HG02840 (cell line): Measurements from ENCODE around the gene TESK2.

ENCODE experiments used
- ATAC-seq: cut with Tn5 transposase; IDR thresholded peaks from one replicate; pipeline ENCODE4 v1.9.1; 2021; ENCODE audit warnings: mild to moderate bottlenecking, moderate library complexity, moderate number of reproducible peaks; ENCODE audit not compliant: unreplicated experiment, low FRiP score

TESK2 gene

DNA sequence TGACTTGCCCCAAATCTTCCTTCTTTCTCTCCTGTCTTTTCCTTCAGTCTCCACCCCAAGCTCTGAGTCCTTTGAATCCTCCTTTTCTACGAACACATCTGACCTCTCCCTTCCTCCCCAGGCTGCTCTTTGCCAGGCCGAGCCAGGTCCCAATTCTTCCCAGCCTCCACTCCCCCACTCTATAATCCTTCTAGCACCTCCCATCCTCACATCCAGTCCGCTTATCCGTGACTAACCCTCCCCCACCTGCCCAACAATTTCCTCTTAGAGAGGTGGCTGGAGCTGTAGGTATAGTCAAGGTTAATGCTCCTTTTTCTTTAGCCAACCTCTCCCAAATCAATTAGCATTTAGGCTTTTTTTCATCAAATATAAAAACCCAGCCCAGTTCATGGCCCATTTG lies 173.8 kb downstream of the TESK2 start:
- no peak for ATAC-seq

DNA sequence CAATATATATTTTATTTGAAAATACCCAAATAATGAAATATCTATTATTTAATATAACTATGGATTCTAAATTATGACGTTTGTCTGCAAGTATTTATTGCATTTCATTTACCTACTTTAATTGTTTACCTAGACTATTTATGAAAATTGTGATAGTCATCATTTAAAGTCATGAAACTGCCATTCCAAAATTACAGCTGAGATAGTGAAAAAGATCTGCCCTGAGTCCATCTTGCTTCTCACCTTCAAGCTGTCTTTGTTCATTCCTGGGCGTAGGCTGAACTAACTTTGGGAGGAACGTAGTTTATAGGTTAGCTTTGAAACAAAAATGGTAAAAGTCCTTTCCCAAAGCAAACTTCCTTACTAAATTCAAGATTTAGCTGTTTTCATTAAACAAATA lies 176.7 kb downstream of the TESK2 start:
- ATAC-seq: no peak

DNA sequence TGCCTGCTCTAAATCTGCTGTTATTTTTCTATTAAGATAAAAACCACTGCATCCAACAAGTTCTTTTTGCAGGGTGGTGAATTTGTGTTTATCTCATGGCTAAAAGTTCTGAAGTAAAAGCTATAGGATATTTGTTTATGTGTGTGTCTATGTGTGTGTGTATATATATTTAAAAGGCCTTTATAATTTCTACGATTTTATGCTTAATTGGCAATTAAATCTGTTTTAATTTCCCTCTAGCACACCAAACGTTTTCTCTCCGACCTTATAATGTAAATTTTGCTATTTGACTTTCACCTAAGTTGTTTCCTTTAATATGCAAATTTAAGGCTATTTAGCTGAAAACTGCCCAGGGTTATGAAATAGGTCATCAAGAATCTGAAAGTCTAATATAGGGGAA lies 184.1 kb downstream of the TESK2 start:
- ATAC-seq: no peak

- no peak for ATAC-seq
Measured at GRCh38 chr1:45306319-45306718, 184.6 kb downstream of the TESK2 start.

- no peak for ATAC-seq
Measured at GRCh38 chr1:45305231-45305630, 185.7 kb downstream of the TESK2 start.

DNA sequence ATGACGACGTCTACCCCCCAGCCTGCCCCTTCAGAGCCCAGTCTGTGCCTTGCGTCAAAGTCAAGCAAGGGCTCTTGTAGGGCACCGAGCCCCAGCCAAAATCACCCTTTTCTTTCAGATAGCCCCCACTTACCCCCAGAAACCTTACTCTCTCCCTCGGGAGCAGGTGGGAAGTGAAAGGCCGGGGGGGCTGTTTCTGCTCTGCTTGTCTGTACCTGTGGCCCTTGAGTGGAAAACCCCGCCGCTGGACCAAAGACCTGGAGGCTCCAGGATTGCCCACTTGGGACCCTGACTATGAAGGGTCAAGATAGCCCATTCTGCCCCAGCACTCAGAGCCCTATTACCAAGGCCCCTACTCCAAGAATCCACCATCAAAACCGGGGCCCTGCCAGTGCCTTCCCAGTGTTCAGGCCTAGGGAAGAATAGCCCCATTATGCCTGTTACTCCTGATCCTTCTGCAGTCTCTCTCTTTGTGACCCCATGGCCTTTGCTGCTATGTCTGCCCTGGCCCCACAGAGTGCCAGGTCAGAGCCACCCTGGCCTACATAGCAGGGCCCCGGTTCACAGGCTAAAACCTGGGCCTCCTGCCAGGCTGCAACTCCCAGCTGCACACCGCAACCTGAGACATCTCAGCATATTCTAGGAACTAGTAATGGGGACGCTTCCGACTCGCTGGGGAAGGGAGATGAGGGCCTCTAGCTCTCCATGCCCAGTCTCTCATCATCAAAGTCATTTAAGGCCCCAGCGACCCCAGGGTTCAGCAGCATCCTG lies 186.5 kb downstream of the TESK2 start:
- ATAC-seq: no peak

DNA sequence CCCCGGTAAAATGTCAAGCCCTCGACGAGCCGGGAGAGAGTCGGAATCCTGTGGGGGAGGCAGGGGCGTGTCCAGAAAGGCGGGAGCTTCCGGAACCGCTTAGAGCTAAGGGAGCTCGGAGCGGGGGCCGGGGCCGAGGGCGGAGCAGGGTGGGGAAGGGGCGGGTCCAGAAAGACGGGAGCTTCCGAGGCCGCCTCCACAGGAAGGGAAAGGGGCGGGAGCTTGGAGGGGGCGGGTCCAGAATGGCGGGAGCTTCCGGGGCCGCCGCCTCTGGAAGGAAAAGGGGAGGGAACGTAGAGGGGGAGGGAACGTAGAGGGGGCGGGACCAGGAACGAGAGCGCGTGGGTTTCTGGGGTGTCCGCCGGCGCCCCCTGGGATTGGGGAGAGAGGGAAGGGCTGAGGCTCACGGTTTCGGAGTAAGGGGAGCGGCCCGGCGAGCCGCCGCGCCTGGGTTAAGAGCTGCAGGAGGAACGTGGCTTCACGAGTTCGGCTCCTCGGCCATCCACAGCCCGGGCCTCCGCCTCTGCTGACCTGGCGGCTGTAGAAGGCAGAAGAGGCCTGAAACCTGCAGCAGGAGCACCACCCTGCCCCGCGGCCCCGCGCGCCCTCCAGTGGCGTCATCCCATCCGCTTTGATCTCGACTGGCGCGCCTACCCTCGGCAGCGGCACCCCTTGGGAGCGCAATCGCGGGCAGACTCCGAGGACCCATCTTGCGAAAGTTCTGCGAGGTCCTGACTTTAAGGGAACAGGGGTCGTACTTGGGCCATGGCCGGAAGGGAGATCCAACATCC lies 187.2 kb downstream of the TESK2 start:
- ATAC-seq: peak; percentile 68

GRCh38 chr1:45302505-45303150 lies 188.3 kb downstream of the TESK2 start:
- no peak for ATAC-seq

- no peak for ATAC-seq
Measured at GRCh38 chr1:45300669-45300997, 190.3 kb downstream of the TESK2 start.

GRCh38 chr1:45299981-45300668 lies 190.8 kb downstream of the TESK2 start:
- no peak for ATAC-seq

DNA sequence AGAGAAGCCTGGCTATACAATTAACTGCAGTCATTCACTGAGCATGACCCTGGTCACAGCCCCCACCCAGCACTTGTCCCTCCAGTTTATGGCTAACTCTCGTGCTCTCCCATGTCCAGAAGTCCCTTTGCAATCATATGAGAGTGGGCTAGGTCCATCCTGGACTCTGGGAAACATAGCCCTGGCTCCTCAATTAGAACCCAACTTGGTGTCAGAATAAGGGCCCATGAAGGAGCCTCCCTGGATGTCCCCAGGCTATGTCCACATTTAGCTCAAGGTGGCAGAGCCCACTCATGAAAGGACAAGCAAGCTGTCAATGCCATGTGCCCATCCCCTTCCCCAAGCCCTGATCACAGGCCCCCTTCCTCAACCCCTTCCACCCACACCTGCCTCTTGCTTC lies 191.7 kb downstream of the TESK2 start:
- no peak for ATAC-seq

DNA sequence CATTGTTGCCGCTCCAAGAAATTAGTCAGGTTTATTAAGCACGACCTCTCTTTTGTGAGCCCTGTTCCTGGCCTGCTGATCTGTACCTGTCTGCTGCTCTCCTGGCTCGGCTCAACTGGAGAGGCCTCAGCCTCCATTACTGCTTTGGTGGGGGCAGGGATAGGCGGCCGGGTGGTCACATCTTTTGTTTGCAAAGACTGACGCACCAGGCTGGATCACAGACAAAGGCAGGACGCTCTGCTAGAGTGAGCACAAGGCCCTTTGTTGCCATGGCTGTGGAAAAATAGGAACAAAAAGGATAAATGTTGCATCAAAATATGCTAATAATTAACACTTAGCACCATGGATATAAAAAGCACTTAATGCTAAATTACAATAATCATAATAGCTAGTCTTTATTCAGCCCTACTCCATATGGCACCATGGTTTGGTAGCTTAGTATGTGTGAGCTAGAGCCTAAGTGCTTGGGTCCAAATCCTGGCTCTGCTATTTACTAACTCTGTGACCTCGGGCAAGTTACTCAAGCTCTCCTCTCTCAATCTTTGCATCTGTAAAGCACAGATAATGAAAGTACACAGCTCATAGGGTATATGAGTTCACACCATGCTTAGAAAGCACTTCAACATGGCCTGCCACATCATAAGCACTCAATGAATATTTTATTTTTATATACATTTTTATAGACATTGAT lies 193.2 kb downstream of the TESK2 start:
- no peak for ATAC-seq
